Measurements from ENCODE around the gene RERE. TPM values are rescaled to one million over a fixed set of nuclear protein-coding genes. Genes with fewer than 3 reads are reported as not detected.

RERE gene
- total RNA-seq, 1 experiment from 2014 or later = 40.6 TPM

GRCh38 chr1:8723010-8723409, 94.4 kb downstream of the RERE start (continued):
- TF ChIP-seq CTCF (IDR thresholded peaks at IDR 0.05 in 2 of 3, conservative IDR thresholded peaks at IDR 0.05 in 1 of 3; ENCODE audit: borderline replicate concordance in 1 of 3, insufficient read depth in 1 of 3, low read depth in 2 of 3, low read length in 2 of 3) = no peak
- no peak for TF ChIP-seq ELF1 (IDR thresholded peaks at IDR 0.05; ENCODE audit: borderline replicate concordance, low read depth)

GRCh38 chr1:8722366-8722765, 95.1 kb downstream of the RERE start:
- H3K27ac ChIP-seq (ENCODE audit: low read depth, low read length) = no peak overlapping the region
- CTCF ChIA-PET = no interaction called here
- ATAC-seq = no peak

GRCh38 chr1:8721679-8722324, 95.6 kb downstream of the RERE start:
- Histone ChIP-seq H2AFZ (ENCODE audit: low read depth, low read length, poor library complexity, severe bottlenecking) (no peak overlapping the region), H3K9me3 (ENCODE audit: control insufficient read depth in 1 of 2, insufficient read depth in 1 of 2, low read depth in 1 of 2, low read length in 2 of 2) (no peaks in the 10 kb centered on the region), H3K79me2 (ENCODE audit: insufficient read depth, low read length) (peaks cover 3% of the 10 kb centered on the region; the same call in 1 of the 2 replicates), H3K27me3 (ENCODE audit: insufficient read depth, low read length) (no peaks in the 10 kb centered on the region), H3K9ac (ENCODE audit: low read length) (no peak overlapping the region), H3K4me3 (replicated peaks in 1 of 2; ENCODE audit: low read depth in 1 of 2, low read length in 2 of 2) (no peak overlapping the region), H3K9me2 (ENCODE audit: insufficient read depth) (no peaks in the 10 kb centered on the region), H4K20me1 (ENCODE audit: insufficient read depth) (no peaks in the 10 kb centered on the region; the same call in 1 of the 2 replicates), H3K4me2 (ENCODE audit: low read length) (no peak overlapping the region), H3K4me1 (ENCODE audit: control insufficient read depth in 1 of 2, insufficient read depth in 2 of 2, low read length in 2 of 2) (peaks cover 0 to 4% of the 10 kb centered on the region in 2 experiments; a peak in 2 of 4 replicates), H3K27ac (ENCODE audit: low read depth, low read length) (no peak overlapping the region), H3K36me3 (ENCODE audit: control insufficient read depth in 1 of 2, insufficient read depth in 2 of 2, low read length in 2 of 2) (no peaks in the 10 kb centered on the region)
- ATAC-seq = no peak
- ChIA-PET CTCF (no interaction called here), RAD21 (ENCODE audit: low non-redundant PET in 1 of 2, low total read pairs in 2 of 2, uncharacterized antibody in 2 of 2, unreplicated experiment in 2 of 2) (no interaction called here), POLR2A (no interaction called here)
- no TSS peak for BruUV-seq (replicated peaks)
- DNase-seq (ENCODE audit: low read depth, low spot score) = no peak
- intact Hi-C loops (cut with micrococcal nuclease) = no loop called here
- no peak for TF ChIP-seq EZH2 (IDR thresholded peaks at IDR 0.05)

More at GRCh38 chr1:8722366-8722765, 95.1 kb downstream of the RERE start:
- intact Hi-C loops (cut with micrococcal nuclease) = no loop called here
- no peak overlapping the region for H3K9ac ChIP-seq (ENCODE audit: low read length)
- ChIA-PET POLR2A (no interaction called here), RAD21 (ENCODE audit: low non-redundant PET in 1 of 2, low total read pairs in 2 of 2, uncharacterized antibody in 2 of 2, unreplicated experiment in 2 of 2) (no interaction called here)
- H3K9me2 ChIP-seq (ENCODE audit: insufficient read depth) = no peaks in the 10 kb centered on the region
- no peaks in the 10 kb centered on the region; the same call in 1 of the 2 replicates for H4K20me1 ChIP-seq (ENCODE audit: insufficient read depth)
- no peaks in the 10 kb centered on the region for H3K27me3 ChIP-seq (ENCODE audit: insufficient read depth, low read length)
- no peak for TF ChIP-seq SRF (IDR thresholded peaks at IDR 0.05; ENCODE audit: low read depth)
- H2AFZ ChIP-seq (ENCODE audit: low read depth, low read length, poor library complexity, severe bottlenecking) = no peak overlapping the region
- H3K9me3 ChIP-seq (ENCODE audit: control insufficient read depth in 1 of 2, insufficient read depth in 1 of 2, low read depth in 1 of 2, low read length in 2 of 2) = no peaks in the 10 kb centered on the region
- H3K4me1 ChIP-seq (ENCODE audit: control insufficient read depth in 1 of 2, insufficient read depth in 2 of 2, low read length in 2 of 2) = peaks cover 0 to 5% of the 10 kb centered on the region in 2 experiments; a peak in 2 of 4 replicates
- no TSS peak for BruUV-seq (replicated peaks)
- H3K4me3 ChIP-seq (replicated peaks in 1 of 2; ENCODE audit: low read depth in 1 of 2, low read length in 2 of 2) = no peak overlapping the region
- no peak for DNase-seq (ENCODE audit: low read depth, low spot score)
- no peak overlapping the region for H3K4me2 ChIP-seq (ENCODE audit: low read length)
- H3K79me2 ChIP-seq (ENCODE audit: insufficient read depth, low read length) = no peaks in the 10 kb centered on the region; the same call in 1 of the 2 replicates
- H3K36me3 ChIP-seq (ENCODE audit: control insufficient read depth in 1 of 2, insufficient read depth in 2 of 2, low read length in 2 of 2) = no peaks in the 10 kb centered on the region
